HG03571 (cell line): ENCODE measurements around the gene TMEM255B.

Experiments used
- ATAC-seq: cut with Tn5 transposase; IDR thresholded peaks from one replicate; pipeline ENCODE4 v1.9.1; 2021; ENCODE audit not compliant: unreplicated experiment

Gene TMEM255B

GRCh38 chr13:113802090-113802531 lies 43.1 kb downstream of the TMEM255B start:
- no peak for ATAC-seq

- no peak for ATAC-seq
Observed at GRCh38 chr13:113802761-113803160, 43.7 kb downstream of the TMEM255B start.

DNA sequence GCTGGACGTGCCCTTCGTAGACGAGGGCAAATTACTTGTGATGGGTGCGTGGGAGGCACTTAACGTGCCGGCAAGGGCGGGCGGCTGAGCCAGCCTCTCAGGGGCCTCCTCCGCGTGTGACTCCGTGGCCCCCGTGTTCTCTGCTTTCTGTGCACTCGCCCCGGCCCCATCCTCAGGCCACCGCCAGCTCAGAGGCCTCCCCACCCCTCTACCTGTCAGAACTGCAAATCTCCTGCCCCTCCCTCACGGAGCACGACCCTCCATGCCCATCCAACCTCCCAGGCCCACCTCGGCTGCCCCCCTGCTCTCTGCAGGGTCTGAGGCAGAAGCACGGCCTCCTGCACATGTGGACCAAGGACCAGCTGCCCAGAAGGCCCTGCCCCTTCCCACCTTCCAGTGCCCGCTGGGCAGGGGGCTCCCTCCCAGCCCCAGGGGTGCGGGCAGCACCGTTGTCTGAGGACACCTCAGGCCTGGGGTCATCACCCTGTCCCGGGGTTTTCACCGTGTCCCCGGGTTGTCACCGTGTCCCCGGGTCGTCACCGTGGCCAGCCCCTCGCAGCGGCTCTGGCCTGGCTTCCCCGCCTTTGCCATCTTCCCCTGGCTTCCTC lies 44.5 kb downstream of the TMEM255B start:
- ATAC-seq: no peak

DNA sequence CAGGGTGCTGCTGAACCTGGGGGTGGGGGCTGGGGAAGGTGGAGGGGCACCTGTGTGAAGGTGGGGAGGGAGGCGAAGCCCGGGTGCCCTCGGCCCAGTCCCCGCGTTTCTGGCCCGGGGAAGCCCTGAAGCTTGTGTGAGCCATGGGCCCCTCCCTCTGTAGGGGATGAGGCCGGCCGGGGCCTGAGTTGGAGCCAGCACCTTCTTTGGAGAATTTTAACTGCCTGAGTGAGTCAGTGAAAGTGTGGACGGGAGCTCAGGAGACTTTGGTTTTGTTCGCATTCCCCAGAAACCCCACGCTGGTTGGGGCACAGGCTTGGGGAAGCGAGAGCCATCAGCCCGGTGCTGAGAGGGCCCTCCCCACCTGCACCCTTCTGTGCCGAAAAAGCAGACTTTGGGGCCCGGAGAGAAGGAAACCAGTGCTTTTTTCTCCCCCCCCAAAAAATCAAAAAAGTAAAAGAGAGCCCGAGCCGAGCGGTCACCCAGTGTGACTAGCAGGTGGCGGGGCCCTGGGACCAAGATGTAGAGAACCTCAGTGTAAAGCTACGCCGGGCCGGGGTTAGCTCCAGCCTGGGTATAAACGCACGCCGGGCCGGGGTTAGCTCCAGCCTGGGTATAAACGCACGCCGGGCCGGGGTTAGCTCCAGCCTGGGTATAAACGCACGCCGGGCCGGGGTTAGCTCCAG lies 45.1 kb downstream of the TMEM255B start:
- no peak for ATAC-seq

DNA sequence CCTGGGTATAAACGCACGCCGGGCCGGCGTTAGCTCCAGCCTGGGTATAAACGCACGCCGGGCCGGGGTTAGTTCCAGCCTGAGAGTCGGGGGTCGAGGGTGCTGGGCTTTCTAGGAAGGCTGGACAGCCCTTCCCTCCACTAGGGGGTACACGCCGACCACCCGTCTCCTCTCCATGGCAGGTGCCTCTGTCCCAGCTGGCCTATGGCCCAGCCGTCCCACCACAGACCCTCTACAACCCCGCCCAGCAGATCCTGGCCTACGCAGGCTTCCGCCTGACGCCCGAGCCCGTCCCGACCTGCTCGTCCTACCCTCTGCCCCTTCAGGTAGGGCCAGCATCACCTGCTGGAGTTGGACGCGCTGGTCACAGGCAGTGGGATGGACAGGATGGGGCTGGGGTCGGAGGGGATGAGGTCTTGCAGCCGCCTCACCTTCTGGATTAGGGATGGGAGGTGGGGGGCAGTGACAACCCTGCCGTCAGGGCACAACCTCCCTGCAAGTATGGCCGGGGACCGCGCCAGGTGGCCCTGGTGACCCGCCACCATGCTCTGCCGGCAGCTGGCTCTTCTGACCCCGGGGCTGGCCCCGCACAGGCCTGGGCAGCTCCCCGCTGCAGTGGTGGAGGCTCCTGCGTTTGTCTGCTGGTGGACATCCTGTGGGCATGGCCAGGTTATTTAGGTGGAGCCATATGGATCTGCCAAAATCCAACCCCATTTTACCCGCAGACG lies 45.8 kb downstream of the TMEM255B start:
- ATAC-seq: no peak

DNA sequence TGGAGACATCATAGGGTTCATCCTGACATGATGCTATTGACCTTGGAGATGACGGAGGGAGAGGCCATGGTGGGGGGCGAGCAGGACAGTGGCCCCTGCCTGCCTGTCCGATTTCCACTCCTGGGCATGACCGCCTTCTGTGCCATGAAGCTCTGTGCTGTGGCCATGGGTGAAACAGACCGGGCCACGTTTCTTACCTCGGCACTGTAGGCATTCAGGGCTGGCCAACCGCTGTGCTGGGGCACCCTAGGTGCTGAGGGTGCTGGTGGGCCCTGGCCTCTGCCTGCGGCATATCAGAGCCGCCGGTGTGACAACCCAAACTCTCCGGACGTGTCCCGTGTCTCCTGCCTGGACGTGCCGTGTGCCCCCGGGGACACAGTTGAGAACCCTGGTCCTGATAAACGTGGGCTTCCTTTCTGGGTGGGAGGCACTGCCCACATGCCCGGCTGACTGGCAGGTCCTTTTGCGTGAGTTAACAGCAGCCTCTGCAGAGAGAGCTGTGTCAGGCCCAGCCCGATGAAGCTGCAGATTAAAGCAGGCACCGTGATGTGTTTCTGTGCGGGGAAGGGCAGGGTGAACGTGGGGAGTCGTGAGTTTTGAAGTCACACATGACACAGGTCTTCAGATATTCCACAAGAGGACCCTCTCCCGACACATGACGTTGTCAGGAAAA lies 46.5 kb downstream of the TMEM255B start:
- no peak for ATAC-seq

- no peak for ATAC-seq
Observed at GRCh38 chr13:113806104-113806471, 47.1 kb downstream of the TMEM255B start.

DNA sequence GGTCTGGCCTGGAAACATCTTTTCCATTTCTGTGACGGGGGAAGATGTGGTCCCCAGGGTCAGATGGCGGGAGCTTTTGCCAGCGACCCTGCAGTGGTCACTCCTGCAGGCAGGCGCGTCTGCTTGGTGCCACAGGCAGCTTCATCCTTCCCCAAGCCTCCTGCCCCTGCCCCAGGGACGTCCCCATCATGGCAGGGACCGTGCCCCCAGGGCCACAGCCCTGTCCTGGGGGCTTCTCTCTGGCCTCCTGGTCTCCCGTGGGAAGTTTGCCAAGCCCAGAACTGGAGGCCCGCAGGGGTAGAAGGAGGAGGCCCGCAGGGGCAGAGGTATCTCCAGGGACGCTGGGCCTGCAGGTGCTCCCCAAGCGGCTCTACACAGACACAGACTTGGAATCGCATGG lies 47.5 kb downstream of the TMEM255B start:
- ATAC-seq: no peak

- ATAC-seq: no peak
Observed at GRCh38 chr13:113808058-113808834, 49.2 kb downstream of the TMEM255B start.

DNA sequence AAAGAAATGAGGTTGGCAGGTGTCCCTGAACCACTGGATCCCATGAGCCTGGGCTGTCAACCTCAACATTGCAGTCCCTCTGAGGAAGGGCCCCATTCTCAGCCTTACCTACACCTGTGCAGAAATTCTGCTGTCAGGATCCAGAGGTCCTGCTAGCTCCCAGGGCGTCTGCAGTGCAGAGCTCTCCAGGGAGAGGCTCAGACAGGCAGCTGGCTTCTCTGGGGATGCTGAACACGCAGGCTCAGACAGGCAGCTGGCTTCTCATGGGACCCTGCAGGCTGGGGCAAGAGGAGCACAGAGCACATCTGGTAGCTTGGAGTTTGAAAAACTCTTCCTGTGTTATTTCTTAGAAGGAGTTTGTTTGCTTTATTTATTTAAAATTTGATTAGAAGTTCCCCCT lies 50.9 kb downstream of the TMEM255B start:
- no peak for ATAC-seq

GRCh38 chr13:113810640-113811039 lies 51.6 kb downstream of the TMEM255B start:
- no peak for ATAC-seq

- no peak for ATAC-seq
Observed at GRCh38 chr13:113811081-113811928, 52.3 kb downstream of the TMEM255B start.

- ATAC-seq: no peak
Observed at GRCh38 chr13:113812178-113813040, 53.4 kb downstream of the TMEM255B start.

- no peak for ATAC-seq
Observed at GRCh38 chr13:113813070-113813748, 54.2 kb downstream of the TMEM255B start.

DNA sequence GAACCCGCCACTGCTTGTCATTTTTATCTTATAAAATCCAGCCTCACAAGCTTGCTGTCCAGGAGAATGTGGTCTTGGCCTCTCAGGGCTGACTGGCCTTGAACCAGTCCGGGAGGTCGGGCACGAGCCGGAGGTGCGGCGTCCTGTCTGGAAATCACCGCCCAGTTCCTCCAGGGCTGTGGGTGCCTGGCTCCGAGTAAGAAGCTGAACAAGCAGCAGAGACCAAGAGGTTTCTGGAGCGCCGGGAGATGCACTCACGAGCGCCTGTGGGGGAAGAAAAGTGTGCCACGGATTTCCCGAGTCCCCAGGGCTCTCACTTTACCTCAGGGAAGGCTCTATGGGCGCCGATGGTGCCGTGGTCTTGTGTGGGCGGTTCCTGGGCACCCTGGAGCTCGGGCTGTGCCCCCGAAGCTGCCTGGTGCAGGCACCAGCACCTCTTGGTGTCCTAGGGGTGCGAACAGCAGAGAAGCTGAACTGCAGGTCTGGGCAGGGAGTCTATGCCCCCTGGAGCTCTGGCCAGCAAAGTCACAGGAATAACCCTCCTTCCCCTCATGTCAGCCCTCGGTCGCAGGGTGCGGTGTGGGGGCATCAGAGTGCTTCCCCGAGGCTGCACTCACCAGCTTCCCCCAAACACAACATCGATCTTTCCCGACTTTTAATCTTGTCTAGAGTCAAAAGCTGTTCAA lies 54.9 kb downstream of the TMEM255B start:
- ATAC-seq: no peak

GRCh38 chr13:113814435-113814821 lies 55.4 kb downstream of the TMEM255B start:
- no peak for ATAC-seq

DNA sequence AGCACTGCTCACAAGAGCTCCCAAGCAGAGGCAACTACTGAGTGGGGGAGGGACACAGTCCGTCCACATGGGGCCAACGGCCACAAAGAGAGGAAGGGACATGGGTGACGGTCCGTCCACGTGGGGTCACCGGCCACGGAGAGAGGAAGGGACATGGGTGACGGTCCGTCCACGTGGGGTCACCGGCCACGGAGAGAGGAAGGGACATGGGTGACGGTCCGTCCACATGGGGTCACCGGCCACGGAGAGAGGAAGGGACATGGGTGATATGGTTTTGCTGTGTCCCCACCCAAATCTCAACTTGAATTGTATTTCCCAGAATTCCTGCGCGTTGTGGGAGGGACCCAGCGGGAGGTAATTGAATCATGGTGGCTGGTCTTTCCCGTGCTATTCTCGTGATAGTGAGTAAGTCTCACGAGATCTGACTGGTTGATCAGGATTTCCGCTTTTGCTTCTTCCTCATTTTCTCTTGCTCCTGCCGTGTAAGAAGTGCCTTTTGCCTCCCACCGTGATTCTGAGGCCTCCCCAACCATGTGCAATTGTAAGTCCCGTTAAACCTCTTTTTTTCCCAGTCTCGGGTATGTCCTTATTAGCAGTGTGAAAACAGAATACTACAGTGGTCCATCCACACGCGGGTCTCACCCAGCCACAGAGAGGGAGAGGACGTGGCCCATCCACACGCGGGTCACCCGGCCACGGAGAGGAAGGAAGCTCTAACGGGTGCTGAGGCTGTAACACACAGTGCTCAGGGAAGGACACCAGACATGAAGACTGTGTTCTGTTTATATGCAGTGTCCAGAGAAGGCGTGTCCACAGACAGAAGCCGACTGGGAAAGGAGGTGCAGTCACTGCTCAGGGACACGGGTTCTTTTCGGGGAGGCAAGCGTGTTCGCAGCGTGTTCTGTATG lies 56.4 kb downstream of the TMEM255B start:
- ATAC-seq: no peak
